Measurements from ENCODE around the gene FBXO11.

DNA sequence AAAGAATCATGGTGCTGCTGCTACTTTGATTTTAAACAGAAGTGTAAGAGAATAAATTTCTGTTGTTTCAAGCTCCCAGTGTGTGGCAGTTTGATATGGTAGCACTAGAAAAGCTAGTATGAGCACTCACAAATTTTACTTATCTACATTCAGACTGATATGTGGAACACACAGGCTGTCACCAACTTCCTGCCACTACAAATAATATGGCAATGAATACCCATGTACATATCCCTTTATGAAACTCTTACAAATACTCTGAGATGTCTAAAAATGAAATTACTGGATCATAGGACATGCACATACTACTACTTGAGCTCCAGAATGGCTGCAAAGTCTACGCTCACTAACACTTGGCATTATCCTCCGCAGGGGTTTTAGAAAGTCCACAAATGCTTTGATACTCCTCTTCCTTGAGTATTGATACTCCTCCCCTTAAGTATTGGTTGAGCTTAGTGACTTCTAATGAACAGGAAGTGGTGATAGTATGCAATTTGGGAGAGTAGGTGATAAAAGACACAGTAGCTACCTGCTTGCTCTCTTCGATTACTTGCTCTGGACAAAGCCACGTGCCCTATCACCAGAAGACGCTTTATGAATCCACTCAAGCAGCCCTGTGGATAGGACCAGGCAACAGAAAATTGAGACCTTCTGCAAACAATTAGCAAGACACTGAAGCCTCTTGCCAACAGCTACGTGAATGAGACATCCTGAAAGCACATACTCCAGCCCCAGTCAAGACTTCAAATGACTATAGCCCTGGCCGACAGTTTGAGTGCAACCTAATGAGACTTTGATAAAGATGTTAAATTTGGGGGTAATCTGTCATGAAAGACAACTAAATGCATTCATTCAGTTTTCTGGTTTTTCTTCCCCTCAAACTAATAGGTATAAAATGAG, 35.4 kb downstream of the FBXO11 start:
- TF ChIP-seq, protein P1, sequence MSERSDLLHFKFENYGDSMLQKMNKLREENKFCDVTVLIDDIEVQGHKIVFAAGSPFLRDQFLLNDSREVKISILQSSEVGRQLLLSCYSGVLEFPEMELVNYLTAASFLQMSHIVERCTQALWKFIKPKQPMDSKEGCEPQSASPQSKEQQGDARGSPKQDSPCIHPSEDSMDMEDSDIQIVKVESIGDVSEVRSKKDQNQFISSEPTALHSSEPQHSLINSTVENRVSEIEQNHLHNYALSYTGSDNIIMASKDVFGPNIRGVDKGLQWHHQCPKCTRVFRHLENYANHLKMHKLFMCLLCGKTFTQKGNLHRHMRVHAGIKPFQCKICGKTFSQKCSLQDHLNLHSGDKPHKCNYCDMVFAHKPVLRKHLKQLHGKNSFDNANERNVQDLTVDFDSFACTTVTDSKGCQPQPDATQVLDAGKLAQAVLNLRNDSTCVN (tag by site-specific recombination; optimal IDR thresholded peaks at IDR 0.05) = no peak
- TF ChIP-seq ZNF558 (tag by site-specific recombination; IDR thresholded peaks at IDR 0.05) (no peak), ZNF146 (tag by site-specific recombination; IDR thresholded peaks at IDR 0.05) (no peak), ZNF350 (tag by site-specific recombination; IDR thresholded peaks at IDR 0.05) (no peak), TRIM28 (IDR thresholded peaks at IDR 0.05; ENCODE audit: borderline replicate concordance, low read length) (no peak), ZNF311 (tag by site-specific recombination; IDR thresholded peaks at IDR 0.05; ENCODE audit: borderline replicate concordance) (no peak), ZNF10 (tag by site-specific recombination; IDR thresholded peaks at IDR 0.05) (no peak), ZNF629 (tag by site-specific recombination; IDR thresholded peaks at IDR 0.05) (no peak), ZNF274 (IDR thresholded peaks at IDR 0.05; ENCODE audit: low read length) (no peak), ZNF274 (tag by site-specific recombination; IDR thresholded peaks at IDR 0.05; ENCODE audit: borderline replicate concordance) (no peak), ZNF239 (tag by site-specific recombination; IDR thresholded peaks at IDR 0.05) (no peak), ZNF621 (tag by site-specific recombination; IDR thresholded peaks at IDR 0.05) (no peak), ZBTB21 (tag by site-specific recombination; IDR thresholded peaks at IDR 0.05) (no peak), ZNF677 (tag by site-specific recombination; IDR thresholded peaks at IDR 0.05) (no peak)
- TF ChIP-seq, protein P2, sequence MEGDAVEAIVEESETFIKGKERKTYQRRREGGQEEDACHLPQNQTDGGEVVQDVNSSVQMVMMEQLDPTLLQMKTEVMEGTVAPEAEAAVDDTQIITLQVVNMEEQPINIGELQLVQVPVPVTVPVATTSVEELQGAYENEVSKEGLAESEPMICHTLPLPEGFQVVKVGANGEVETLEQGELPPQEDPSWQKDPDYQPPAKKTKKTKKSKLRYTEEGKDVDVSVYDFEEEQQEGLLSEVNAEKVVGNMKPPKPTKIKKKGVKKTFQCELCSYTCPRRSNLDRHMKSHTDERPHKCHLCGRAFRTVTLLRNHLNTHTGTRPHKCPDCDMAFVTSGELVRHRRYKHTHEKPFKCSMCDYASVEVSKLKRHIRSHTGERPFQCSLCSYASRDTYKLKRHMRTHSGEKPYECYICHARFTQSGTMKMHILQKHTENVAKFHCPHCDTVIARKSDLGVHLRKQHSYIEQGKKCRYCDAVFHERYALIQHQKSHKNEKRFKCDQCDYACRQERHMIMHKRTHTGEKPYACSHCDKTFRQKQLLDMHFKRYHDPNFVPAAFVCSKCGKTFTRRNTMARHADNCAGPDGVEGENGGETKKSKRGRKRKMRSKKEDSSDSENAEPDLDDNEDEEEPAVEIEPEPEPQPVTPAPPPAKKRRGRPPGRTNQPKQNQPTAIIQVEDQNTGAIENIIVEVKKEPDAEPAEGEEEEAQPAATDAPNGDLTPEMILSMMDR (tag by site-specific recombination; IDR thresholded peaks at IDR 0.05) = no peak
